Neural progenitor cell (in vitro differentiated cells): ENCODE results near the gene LDLRAD4.

Experiments
- CTCF ChIP-seq: fragments of 200-600 bp; sonication (generic); IDR thresholded peaks from 2 replicates; pipeline ENCODE4 v1.5.1; 2017; ENCODE audit warnings: antibody characterized with exemption, mild to moderate bottlenecking
- EZH2 ChIP-seq: fragments of 200-600 bp; sonication (generic); IDR thresholded peaks from 2 replicates; pipeline ENCODE4 v1.6.1; 2017; ENCODE audit warnings: antibody characterized with exemption, mild to moderate bottlenecking, moderate library complexity
- EZH2phosphoT487 ChIP-seq: fragments of 200-600 bp; sonication (generic); IDR thresholded peaks from 2 replicates; pipeline ENCODE4 v1.6.1; 2017; ENCODE audit warnings: antibody characterized with exemption

GRCh38 chr18:13624563-13625237, 406.1 kb downstream of the LDLRAD4 start:
- TF ChIP-seq CTCF, result no peak
- no peak for TF ChIP-seq EZH2
- TF ChIP-seq EZH2phosphoT487, result no peak
